HL-60/S4 (cell line): ENCODE measurements around the gene GJB4.
"Not testable (repeated sequence)": the region's sequence is repeated elsewhere in the genome, so short reads cannot be mapped to it uniquely, and the experiment has no call there.

Experiments
- in situ Hi-C: fragments of 300-500 bp; cut with MboI; formaldehyde crosslinking; loops from 2 replicates; pipeline ENCODE4 v1.14.3; 2022; ENCODE audit warnings: low sequenced_read_pairs

The GJB4 gene

DNA sequence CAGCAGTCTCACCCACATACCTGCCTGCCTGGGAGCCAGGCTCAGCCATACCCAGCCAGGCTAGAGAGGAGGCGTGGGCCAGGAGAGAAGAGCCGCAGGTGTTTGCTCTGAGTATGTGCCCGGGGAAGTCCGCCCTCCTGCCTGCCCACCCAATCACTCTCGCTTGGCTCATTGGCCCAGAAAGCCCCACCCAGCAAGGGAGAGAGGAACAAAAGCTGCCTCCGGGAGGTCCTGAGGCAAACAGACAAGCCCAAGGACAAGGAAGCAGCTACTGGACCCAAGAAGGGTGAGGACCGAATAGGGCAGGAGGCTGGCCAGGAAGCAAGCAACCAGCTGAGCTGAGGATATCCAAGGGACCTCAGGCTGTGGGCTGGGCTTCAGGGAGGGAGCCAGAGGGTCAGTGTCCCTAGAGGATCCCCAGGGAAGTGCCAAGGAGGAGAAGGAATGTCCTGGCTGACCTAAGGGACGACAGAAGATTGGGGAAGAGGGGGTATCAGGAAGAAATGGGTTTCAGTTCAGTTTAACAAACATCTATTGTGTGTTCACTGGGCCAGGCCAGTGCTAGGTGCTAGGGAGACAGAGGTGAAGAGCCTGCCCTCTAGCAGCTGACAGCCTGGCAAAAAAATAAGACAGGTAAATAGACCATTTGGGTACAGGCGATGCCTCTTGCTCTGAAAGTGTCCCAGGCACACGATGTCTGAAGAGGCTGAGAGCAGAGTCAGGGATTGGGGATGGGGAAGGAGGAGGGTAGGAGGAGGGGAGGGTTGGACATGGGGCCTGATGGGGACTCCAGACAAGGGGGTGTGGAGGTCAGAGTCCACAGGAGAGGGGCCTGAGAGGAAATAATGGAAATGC, at the start of gene GJB4:
TSS of gene GJB4 (plus strand) at position 238 of the 855 bp plus-strand sequence. CDS start 1,515 bp downstream, outside the sequence.
- in situ Hi-C loops = no loop called here

DNA sequence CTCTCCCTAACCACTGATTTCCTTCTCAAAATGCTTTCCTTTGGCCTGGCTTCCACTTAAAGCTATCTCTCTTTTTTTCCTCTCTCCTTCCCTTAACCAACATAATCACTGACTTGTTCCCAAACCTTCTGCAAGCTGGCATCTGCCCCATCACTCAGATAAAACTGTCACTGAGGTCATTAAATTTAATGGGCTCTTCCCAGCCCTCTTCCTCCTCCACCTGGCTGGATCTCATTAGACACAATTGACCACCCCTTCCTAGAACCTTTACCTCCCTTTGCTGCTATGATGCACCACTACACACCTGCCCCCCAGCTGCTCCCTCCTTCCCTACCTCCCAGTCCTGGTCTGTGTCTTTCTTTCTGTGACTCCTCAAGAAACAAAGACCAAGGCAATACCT, 48.7 kb upstream of the GJB4 start:
- in situ Hi-C loops = no loop called here

DNA sequence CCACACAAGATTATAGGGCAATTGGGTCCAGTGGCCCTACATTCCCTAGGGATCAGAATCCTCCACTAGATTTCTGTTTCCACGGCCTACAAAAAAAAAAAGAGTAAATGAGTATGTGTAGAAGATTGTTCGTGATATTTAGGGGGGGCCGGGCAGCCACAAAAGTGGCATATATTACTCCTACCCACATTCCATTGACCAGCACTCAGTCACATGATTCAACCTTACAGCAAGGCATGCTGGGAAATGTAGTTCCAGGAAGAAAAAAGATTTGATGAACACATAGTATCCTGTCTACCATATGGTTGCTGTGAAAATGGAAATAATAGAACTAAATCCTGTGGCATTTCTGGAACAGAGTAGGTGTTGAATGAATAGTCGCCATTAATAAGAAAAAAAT, 48.1 kb upstream of the GJB4 start:
- in situ Hi-C loops = no loop called here

DNA sequence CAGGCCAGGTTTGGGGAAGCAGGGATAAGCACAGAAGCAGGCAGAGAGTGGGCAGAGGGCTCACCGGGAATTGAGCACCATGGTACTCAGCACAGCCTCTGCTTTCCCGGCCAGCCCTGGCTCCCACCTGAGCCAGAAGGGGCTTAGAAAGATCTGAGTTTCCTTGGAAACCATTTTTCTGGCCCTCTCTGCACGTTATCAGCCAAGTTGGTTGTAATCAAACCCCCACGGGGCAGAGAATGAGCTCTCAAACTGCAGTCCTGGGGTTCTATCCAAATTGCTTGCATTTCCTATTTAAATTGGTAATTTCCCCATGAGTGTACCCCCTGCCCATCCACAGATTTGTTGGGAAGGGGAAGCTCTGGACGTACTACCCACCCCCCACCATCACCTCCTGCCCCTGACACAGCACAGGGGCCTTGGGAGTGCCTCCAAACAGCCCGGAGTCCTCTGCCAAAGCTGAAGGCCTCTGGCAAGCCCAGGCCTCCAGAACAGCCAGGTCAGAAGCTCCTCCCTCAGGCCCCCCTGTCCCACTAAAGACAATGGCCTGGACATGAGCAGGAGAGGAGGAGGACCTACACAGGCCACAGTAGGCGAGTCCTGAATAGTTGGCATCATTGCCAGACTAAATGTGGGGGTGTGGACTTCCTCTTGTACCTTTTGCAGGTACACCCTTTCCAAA, 47.4 kb upstream of the GJB4 start:
- in situ Hi-C loops = no loop called here

DNA sequence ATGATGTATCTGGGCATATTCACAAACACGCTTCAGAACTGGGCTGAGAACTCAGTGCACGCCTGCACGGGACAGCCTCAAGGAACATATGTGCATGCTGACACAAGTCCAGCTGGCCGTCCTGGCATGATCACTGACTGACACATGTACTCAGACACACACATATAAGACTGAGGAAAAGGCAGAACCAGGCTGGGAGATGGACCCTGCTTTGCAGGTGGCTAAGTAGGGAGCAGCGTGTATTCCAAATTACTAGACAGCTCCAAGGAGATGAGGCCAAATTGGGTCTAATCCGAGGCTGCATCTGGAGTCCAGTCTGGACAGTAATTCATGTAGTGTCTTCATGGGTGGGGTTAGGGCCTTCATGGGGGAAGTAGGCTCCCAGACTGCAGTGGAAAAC, 46.1 kb upstream of the GJB4 start:
- in situ Hi-C loops = no loop called here

DNA sequence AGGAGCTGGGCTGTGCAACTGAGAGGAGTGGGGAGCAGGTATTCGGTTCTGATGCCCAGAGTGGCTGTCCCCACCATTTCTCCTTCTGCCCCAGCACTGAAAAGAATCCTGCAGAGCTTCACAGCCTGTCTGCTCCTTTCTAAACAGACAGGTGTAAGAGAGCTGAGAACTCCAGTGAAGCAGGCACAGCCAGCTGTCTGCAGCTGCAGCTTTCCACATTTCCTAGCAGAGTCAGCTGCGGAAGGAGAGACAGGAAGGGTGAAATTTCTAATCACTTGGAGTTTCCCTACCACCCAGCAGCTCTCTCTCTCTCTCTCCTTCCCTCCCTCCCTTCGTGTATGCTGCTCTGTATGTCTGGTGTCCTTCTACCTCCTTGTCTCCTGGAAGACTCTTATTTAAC, 45.2 kb upstream of the GJB4 start:
- in situ Hi-C loops = no loop called here

DNA sequence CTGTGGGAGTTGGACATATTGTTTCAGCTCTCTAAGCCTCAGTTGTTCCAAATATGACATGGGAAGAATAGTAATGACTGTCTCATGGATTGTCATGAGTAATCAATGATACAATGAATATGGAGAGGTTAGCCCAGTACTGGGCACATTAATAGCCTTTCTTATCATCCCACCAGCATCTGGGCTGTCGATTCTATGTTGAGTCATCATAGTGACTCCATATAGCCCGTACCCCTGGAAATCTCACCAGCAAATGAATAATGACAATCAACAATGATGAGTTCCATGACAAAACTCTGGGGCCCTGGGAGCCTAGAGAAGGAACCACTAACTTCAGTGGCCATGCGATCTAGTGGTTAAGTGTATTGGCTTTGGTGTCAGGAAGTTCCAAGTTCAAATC, 44.4 kb upstream of the GJB4 start:
- in situ Hi-C loops = no loop called here

DNA sequence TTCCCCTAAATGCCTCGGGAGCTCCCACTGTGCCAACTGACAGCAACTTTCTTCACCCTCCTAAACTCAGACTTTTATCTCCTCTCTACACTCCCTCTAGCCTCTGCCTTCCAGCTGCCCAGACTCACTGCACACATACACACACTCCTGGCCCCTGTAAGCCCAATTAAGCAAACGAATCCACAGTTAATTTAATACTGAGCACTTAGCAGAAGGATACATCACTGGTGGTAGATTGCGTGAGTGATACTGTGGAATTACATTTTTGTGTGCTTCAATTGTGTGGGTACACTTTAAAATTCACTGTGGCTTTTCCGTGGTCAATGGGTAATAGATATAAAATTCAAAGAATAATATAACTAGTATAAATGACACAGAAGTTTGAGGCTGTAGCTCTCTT, 38.3 kb upstream of the GJB4 start:
- in situ Hi-C loops = no loop called here

DNA sequence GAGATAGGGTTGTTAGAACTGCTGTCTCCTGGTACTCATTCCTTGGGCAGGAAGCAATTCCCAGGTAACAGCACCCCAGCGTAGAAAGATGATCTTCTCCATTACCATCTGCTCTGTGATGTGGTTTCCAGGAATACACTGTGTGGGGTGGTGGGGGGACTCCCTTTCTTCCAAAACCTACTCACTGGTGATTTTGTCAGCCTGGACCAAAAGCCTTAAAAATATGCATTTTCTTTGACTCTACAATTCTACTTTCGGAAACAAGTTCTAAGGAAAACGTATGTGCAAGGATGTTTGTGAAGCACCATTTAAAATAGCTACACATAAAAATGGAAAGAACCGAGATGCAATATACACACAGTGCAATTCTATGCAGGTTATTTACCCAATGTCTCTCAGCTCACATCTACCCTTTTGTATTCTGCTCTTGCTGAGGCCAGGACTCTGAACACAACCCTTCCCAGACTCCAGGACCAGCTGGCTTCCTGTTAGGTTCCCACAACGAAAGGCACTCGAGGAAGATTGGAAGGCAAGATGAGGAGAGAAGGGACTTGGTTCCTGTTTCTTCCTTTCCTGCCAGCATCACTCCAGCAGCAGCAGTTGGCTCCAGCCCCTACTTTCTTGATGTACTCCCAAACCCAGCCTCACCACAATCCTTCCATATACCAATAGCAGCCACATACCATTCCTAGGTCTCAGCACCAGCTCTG, 37.7 kb upstream of the GJB4 start:
- in situ Hi-C loops = no loop called here

DNA sequence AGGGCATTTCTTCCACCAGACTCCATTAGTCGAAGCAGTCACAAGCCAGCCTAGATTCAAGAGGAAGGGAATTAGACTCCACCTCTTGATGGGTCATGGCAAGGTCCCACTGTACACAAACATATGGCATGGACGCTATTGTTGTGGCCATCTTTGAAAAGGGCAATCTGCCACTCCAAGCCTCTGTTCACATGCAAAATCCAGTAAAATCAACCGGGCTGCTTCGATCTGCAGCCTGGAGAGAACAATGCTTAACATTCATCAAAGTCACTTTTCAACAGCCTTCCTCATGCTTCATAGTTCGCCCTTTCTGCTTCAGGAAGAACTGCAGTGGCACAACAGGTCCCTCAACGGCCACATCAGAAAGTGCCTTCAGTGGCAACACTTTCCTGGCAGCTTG, 32.7 kb upstream of the GJB4 start:
- in situ Hi-C loops = no loop called here

DNA sequence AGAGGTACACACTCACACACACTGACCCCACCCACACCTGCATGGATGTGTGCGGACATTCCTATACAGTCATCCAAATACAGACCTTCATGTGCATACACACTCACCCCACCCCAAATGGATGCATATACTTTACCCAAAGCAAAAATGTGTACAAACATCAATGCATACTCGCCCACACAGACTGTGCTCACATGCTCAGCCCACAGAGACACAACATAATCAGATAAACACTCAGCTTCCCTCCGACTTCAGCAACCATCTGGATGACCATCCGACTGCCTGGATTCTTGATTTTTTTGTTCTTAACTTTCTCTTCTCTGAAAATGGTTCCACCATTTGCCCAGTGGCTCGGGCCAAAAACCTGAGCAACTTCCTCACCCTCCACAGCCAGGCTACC, 29.1 kb upstream of the GJB4 start:
- in situ Hi-C loops = no loop called here

DNA sequence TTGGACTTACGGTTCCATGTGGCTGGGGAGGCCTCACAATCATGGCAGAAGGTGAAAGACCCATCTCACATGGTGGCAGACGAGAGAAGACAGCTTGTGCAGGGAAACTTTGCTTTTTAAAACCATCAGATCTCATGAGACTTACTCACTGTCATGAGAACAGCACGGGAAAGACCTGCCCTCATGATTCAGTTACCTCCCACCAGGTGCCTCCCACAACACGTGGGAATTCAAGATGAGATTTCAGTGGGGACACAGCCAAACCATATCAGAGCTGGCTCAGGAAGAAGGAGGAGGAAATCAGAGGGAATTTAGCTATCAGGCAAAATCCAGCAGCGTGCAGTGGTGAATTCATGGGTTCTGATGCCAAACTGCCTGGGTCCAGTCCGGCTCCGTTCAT, 26.7 kb upstream of the GJB4 start:
- in situ Hi-C loops = not testable (repeated sequence)

DNA sequence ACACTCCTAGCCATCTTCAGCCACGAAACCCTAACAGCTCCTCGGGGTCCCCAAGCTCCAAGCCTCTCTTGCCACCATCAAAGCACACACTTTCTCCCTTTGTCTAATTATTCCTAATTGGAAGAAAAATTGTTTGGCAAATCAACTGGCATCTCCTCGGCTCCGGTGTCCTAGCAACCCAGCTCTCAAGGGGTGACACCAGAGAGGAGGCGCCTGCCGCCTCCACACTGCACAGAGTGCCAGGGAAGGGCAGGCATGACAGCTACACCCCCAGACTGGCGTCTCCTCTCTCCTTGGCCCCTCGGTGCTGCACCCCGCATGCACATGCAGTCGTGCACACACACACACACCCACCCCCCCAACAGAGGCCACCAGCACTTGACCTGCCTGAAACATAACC, 22.8 kb upstream of the GJB4 start:
- in situ Hi-C loops = no loop called here

DNA sequence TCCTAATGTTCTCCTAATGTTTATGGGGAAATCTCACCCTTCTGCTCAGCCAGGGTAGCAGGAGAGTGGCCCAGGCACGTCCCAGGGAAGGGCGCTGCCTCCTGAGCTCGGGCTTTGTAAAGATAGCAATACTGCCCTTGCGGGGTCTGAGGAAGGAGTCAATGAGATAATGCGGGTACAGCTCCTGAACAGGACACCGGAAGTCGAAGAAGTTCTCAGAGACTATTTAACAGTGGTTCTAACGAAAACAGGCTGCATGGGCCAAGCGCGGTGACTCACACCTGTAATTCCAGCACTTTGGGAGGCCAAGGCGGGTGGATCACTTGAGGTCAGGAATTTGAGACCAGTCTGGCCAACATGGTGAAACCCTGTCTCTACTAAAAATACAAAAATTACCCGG, 22.3 kb upstream of the GJB4 start:
- in situ Hi-C loops = not testable (repeated sequence)

DNA sequence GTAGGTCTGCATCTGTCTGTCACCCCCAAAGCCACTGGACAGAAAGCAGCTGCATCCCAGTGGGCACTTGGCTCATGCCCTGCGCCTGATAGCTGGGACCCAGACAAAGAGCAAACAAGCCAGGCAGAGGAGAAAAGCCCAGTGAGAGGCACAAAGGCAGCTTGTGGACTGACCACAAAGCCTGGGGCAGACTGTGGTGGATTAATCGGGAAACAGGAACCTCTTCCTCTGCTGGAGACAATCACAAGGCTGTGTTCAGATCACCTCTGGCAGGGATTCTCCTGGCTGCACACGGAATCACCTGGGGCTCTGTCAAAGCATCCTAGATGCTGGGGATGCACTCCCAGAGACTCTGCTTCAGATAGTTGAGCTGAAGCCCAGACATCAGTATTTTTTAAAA, 19.9 kb upstream of the GJB4 start:
- in situ Hi-C loops = no loop called here

DNA sequence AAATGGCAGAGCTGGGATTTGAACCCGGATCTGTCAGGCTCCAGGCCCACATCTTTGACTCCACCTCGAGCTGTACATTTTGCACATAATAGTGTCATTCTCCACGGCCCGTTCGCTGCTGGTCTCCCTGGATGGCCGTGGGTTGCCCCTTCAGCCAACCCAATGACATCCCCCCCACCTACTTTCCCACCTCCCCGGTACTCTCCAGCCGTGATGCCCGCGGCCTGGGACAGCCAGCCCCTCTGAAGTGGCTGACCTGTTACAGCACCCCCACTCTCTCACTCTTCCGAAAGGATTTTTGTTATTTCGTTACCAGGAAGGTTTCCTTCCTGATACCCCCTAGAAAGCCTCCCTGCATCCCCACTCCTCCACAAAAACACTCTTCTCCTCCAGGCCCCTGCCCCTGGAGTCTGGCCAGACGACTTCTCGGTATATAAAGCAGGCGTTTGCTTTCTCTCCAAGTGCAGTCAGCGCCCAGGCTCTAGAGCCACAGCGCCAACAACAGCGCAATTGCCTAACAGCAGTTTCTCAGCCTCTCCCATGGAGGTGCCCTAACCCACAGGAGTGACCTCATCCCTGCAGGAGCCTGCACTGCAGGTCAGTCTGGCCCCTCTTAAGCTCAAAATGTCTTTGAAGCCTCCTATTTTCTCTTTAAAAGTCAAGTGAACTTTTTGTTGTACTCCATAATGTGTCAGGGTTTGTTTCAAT, 19.2 kb upstream of the GJB4 start:
- in situ Hi-C loops = no loop called here

DNA sequence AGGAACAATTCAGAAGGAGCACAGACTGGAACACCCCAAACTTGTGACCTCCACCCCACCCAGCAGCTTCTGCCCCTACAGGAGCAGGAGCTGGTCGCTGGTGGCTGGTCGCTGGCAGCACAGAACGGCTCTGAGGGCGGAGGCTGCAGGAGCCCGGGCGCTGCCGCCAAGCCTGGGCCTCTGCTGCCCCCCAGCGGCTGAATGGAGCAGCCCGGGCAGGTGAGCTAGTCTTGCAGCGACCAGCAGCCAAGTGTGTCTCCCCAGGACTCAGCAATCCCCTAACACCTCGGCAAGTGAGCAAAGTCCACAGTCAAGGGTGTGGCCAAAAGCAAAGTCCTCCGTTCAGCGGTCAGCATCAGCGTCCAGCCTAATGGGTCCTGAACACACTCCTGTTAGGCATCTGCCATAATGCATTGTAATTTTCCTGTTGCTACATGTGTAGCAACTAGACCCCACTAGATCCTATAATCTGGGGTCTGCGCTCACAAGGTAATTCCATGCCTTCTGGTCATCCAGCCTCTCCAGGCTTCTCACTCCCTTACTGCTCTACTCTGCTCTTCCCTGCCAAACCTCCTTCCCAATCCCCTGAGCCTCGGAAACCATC, 16.8 kb upstream of the GJB4 start:
- in situ Hi-C loops = no loop called here

DNA sequence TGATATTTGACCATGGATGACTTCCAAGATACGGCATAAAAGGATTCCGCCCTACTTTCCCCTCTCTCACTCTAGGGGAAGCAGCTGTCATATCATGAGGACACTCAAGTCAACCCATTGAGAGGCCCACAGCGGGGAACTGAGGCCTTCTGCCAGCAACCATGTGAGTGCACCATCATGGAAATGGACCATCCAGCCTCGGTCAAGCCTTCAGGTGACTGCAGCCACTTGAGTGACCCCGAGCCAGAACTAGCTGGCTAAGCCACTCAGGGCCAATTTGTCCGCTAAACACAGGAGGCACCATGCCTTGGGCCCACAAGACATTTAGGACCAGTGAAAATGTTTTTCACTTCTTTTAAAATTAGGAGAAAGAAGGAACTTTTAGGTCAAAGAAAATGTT, 15.8 kb upstream of the GJB4 start:
- in situ Hi-C loops = no loop called here

DNA sequence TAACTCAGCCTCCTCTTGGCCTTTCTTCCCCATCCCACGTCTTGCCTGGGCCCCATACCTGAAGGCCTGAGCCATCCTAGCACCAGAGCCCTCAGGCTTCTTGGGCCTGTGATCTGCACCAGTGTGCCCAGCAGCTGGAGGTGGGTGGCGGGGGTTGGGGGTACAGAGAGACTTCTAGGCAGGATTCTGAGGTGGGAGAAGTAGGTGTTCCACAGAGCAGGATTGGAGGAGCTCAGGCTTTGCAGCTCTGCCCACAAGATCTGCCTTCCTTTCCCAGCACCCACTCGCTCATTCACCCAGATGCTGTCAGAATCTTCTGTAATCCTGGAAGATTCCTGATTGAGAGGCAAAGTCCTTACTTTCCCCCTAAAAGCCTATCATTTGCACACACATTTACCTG, 14.7 kb upstream of the GJB4 start:
- in situ Hi-C loops = no loop called here

DNA sequence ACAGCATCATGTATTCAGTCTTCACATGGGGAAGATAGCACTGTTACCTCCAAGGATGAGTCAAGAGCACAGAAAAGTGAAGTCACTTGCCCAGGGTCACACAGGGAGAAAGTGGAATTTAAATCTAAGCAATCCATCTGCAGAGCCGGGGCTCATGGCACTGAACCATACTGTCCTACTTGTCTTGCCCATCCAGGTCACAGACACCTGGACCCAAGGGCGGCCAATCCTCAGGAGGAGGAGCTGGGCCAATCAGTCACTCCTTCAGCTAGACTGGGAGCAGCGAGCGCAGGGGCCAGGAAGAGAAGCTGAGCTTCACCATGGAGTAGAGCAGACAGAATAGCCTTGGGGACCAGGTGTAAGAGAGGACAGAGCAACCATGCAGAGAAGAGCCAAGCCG, 13.9 kb upstream of the GJB4 start:
- in situ Hi-C loops = no loop called here

DNA sequence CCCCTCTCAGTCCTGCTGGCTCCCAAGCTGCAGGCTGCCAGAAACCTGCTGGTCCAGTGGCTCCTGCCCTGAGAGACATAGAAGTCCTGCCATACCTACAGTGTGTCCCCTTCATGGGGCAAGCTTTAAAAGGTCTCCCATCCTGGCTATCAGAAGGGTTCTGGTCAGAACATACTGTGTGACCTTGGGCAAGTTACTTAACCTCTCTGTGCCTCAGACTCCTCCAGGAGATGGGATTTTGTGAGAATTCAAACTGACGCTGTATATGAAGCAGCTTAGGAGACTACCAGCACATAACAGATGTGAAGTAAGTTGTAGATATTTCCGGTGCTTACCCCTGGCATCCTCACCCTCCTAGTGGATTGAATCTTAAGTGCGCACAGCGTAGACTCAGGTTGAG, 13.4 kb upstream of the GJB4 start:
- in situ Hi-C loops = no loop called here
